SK-N-SH treated with all-trans-retinoic acid at 6 μM for 48 hours (cell line): Measurements from ENCODE around the gene IL16.

ENCODE experiments used
- ATAC-seq: fragments of 200-7000 bp; cut with Tn5 transposase; 3 replicates; pipeline ENCODE4 v1.9.1; 2020; ENCODE audit warnings: mild to moderate bottlenecking, moderate library complexity
- ARNTL ChIP-seq: fragments of 450-650 bp; formaldehyde crosslinking; IDR thresholded peaks from 2 replicates; pipeline ENCODE4 v1.5.0; 2020; ENCODE audit warnings: low read depth, mild to moderate bottlenecking, moderate library complexity, borderline replicate concordance
- BACH2 ChIP-seq: fragments of 250-450 bp; sonication (Bioruptor Pico); IDR thresholded peaks from 2 replicates; pipeline ENCODE4 v1.9.0; 2021; ENCODE audit warnings: mild to moderate bottlenecking, borderline replicate concordance
- CSDC2 ChIP-seq: fragments of 250-450 bp; sonication (Bioruptor Pico); IDR thresholded peaks from 2 replicates; pipeline ENCODE4 v1.5.0; 2020; ENCODE audit warnings: mild to moderate bottlenecking, moderate library complexity
- CSRNP3 ChIP-seq: fragments of 250-450 bp; sonication (Bioruptor Pico); IDR thresholded peaks from 2 replicates; pipeline ENCODE4 v1.5.1; 2021; ENCODE audit warnings: mild to moderate bottlenecking, moderate library complexity
- ESRRG ChIP-seq: fragments of 250-450 bp; sonication (Bioruptor Pico); IDR thresholded peaks from 2 replicates; pipeline ENCODE4 v1.6.1; 2021; ENCODE audit warnings: mild to moderate bottlenecking
- GLIS3 ChIP-seq: fragments of 250-450 bp; sonication (Bioruptor Pico); IDR thresholded peaks from 2 replicates; pipeline ENCODE4 v1.5.0; 2020; ENCODE audit warnings: mild to moderate bottlenecking, moderate library complexity
- ISL1 ChIP-seq: fragments of 250-450 bp; sonication (Bioruptor Pico); IDR thresholded peaks from 2 replicates; pipeline ENCODE4 v2.1.2; 2022; ENCODE audit warnings: mild to moderate bottlenecking, moderate library complexity
- OSR1 ChIP-seq: fragments of 250-450 bp; sonication (Bioruptor Pico); IDR thresholded peaks from 2 replicates; pipeline ENCODE4 v1.8.0; 2022; ENCODE audit warnings: moderate library complexity, mild to moderate bottlenecking, inconsistent platforms
- PATZ1 ChIP-seq: fragments of 250-450 bp; sonication (Bioruptor Pico); IDR thresholded peaks from 2 replicates; pipeline ENCODE4 v1.8.0; 2020; ENCODE audit warnings: mild to moderate bottlenecking, moderate library complexity, borderline replicate concordance
- POU6F1 ChIP-seq: fragments of 250-450 bp; sonication (Bioruptor Pico); IDR thresholded peaks from 2 replicates; pipeline ENCODE4 v1.8.0; 2021; ENCODE audit warnings: low read depth, mild to moderate bottlenecking, moderate library complexity, borderline replicate concordance
- PPARA ChIP-seq: fragments of 250-450 bp; sonication (Bioruptor Pico); IDR thresholded peaks from 2 replicates; pipeline ENCODE4 v1.5.0; 2020; ENCODE audit warnings: mild to moderate bottlenecking, borderline replicate concordance
- RARB ChIP-seq: fragments of 250-450 bp; sonication (Bioruptor Pico); IDR thresholded peaks from 2 replicates; pipeline ENCODE4 v1.8.0; 2021; ENCODE audit warnings: mild to moderate bottlenecking, moderate library complexity
- SNAI2 ChIP-seq: fragments of 250-450 bp; sonication (Bioruptor Pico); IDR thresholded peaks from 2 replicates; pipeline ENCODE4 v1.5.0; 2020; ENCODE audit warnings: mild to moderate bottlenecking, moderate library complexity
- TCF4 ChIP-seq: fragments of 250-450 bp; sonication (Bioruptor Pico); IDR thresholded peaks from 2 replicates; pipeline ENCODE4 v1.8.0; 2021; ENCODE audit warnings: mild to moderate bottlenecking, moderate library complexity, borderline replicate concordance
- TSHZ2 ChIP-seq: fragments of 250-450 bp; sonication (Bioruptor Pico); IDR thresholded peaks from 2 replicates; pipeline ENCODE4 v1.5.0; 2020; ENCODE audit warnings: mild to moderate bottlenecking, moderate library complexity
- ZC3H10 ChIP-seq: fragments of 250-450 bp; sonication (Bioruptor Pico); IDR thresholded peaks from 2 replicates; pipeline ENCODE4 v1.5.1; 2021; ENCODE audit warnings: mild to moderate bottlenecking, moderate library complexity
- ZFP30 ChIP-seq: fragments of 450-650 bp; formaldehyde crosslinking; IDR thresholded peaks from 2 replicates; pipeline ENCODE4 v1.5.0; 2022; ENCODE audit warnings: mild to moderate bottlenecking, moderate library complexity
- ZNF565 ChIP-seq: fragments of 450-650 bp; formaldehyde crosslinking; conservative IDR thresholded peaks from 2 replicates; pipeline ENCODE4 v1.5.0; 2020; ENCODE audit warnings: low read depth, mild to moderate bottlenecking, moderate library complexity
- ZNF70 ChIP-seq: fragments of 450-650 bp; formaldehyde crosslinking; IDR thresholded peaks from 2 replicates; pipeline ENCODE4 v1.5.0; 2020; ENCODE audit warnings: mild to moderate bottlenecking, moderate library complexity
- ZNF8 ChIP-seq: fragments of 450-650 bp; formaldehyde crosslinking; IDR thresholded peaks from 2 replicates; pipeline ENCODE4 v1.5.0; 2020; ENCODE audit warnings: mild to moderate bottlenecking, moderate library complexity

Gene IL16

GRCh38 chr15:81197688-81198281 lies 1.1 kb downstream of the IL16 start:
- TF ChIP-seq TSHZ2 (CRISPR knock-in tag) (no peak), PPARA (CRISPR knock-in tag) (no peak), BACH2 (no peak), ZC3H10 (CRISPR knock-in tag) (no peak), SNAI2 (CRISPR knock-in tag) (no peak), ESRRG (CRISPR knock-in tag) (no peak), RARB (no peak), POU6F1 (no peak), OSR1 (CRISPR knock-in tag) (no peak), ZNF565 (CRISPR knock-in tag) (no peak), ZNF8 (CRISPR knock-in tag) (no peak), PATZ1 (CRISPR knock-in tag) (no peak), ARNTL (CRISPR knock-in tag) (no peak)
- ATAC-seq: no peak

- TF ChIP-seq CSRNP3 (CRISPR knock-in tag) (no peak), TCF4 (CRISPR knock-in tag) (no peak), BACH2 (no peak), GLIS3 (CRISPR knock-in tag) (no peak), PATZ1 (CRISPR knock-in tag) (no peak), CSDC2 (CRISPR knock-in tag) (no peak), ESRRG (CRISPR knock-in tag) (no peak), ZNF8 (CRISPR knock-in tag) (no peak), POU6F1 (no peak), PPARA (CRISPR knock-in tag) (no peak), ZNF565 (CRISPR knock-in tag) (no peak), ISL1 (no peak), ZNF70 (CRISPR knock-in tag) (no peak), ZFP30 (no peak), ARNTL (CRISPR knock-in tag) (no peak), ZC3H10 (CRISPR knock-in tag) (no peak)
- ATAC-seq: no peak
These were observed 2.5 kb downstream of the IL16 start for GRCh38 chr15:81199031-81199779.
